CD14-positive monocyte (primary cell): ENCODE measurements around the gene CDH13. TPM values are rescaled to one million over a fixed set of nuclear protein-coding genes. Genes with fewer than 3 reads are reported as not detected.

Experiments used
- DNase-seq, 3 donors: peaks; one replicate each; pipeline ENCODE4 v3.0.0-alpha.2; 2011 to 2022
- H2AFZ ChIP-seq: 2 replicates; pipeline ENCODE4 v1.6.0; 2012; ENCODE audit warnings: mild to moderate bottlenecking, low read depth, low read length, inconsistent platforms; ENCODE audit not compliant: insufficient read depth, poor library complexity, severe bottlenecking
- H3K27ac ChIP-seq, 2 donors: 1 replicate in 1 of 2; 2 replicates in 1 of 2; pipeline ENCODE4 v1.5.1; 2012 to 2013; ENCODE audit warnings: low read length in 2 of 2, control low read depth in 1 of 2, inconsistent platforms in 1 of 2, low read depth in 1 of 2, mild to moderate bottlenecking in 1 of 2
- H3K27me3 ChIP-seq, 2 donors: one replicate each; pipeline versions ENCODE4 v1.6.0 to v1.6.1; 2011 to 2013; ENCODE audit warnings: low read length in 2 of 2; ENCODE audit not compliant: control insufficient read depth in 2 of 2, insufficient read depth in 2 of 2
- H3K36me3 ChIP-seq, 2 donors: replicated peaks in 1 of 2; 1 replicate in 1 of 2; 2 replicates in 1 of 2; pipeline versions ENCODE4 v1.5.1 to v1.6.1; 2012 to 2013; ENCODE audit warnings: low read length in 2 of 2, control low read depth in 1 of 2, inconsistent platforms in 1 of 2, mild to moderate bottlenecking in 1 of 2; ENCODE audit not compliant: insufficient read depth in 2 of 2, control insufficient read depth in 1 of 2
- H3K4me1 ChIP-seq, 2 donors: 1 replicate in 1 of 2; 2 replicates in 1 of 2; pipeline versions ENCODE4 v1.5.1 to v1.6.1; 2012 to 2013; ENCODE audit warnings: low read length in 2 of 2, control low read depth in 1 of 2, inconsistent platforms in 1 of 2, mild to moderate bottlenecking in 1 of 2, moderate library complexity in 1 of 2; ENCODE audit not compliant: insufficient read depth in 2 of 2, control insufficient read depth in 1 of 2
- H3K4me2 ChIP-seq: replicated peaks from 2 replicates; pipeline ENCODE3; 2012; ENCODE audit warnings: low read length, moderate library complexity, mild to moderate bottlenecking; ENCODE audit not compliant: poor library complexity, severe bottlenecking; ENCODE audit errors: extremely low read depth
- H3K4me3 ChIP-seq, 3 experiments: fragments of 200-600 bp in 1 of 3; sonication (generic) in 1 of 3; replicated peaks in 1 of 3; 1 replicate in 2 of 3; 2 replicates in 1 of 3; pipeline ENCODE4 v1.5.1; 2011 to 2013; ENCODE audit warnings: low read length in 3 of 3, mild to moderate bottlenecking in 3 of 3, control low read depth in 2 of 3, low read depth in 2 of 3, inconsistent platforms in 1 of 3, moderate library complexity in 1 of 3
- H3K79me2 ChIP-seq: 2 replicates; pipeline ENCODE4 v1.6.0; 2012; ENCODE audit warnings: mild to moderate bottlenecking, control low read depth, inconsistent platforms, low read length, moderate library complexity; ENCODE audit not compliant: insufficient read depth
- H3K9ac ChIP-seq: 2 replicates; pipeline ENCODE4 v1.6.0; 2017; ENCODE audit warnings: low read length, mild to moderate bottlenecking; ENCODE audit not compliant: insufficient read depth, poor library complexity, severe bottlenecking
- H3K9me3 ChIP-seq, 2 donors: replicated peaks in 1 of 2; 1 replicate in 1 of 2; 2 replicates in 1 of 2; pipeline versions ENCODE4 v1.5.1 to v1.6.1; 2012 to 2013; ENCODE audit warnings: low read length in 2 of 2, control low read depth in 1 of 2; ENCODE audit not compliant: control insufficient read depth in 1 of 2, insufficient read depth in 1 of 2
- H4K20me1 ChIP-seq: 2 replicates; pipeline ENCODE4 v1.6.0; 2012; ENCODE audit warnings: mild to moderate bottlenecking, low read length, control low read depth, moderate library complexity; ENCODE audit not compliant: insufficient read depth
- H3K27ac Mint-ChIP-seq, 7 donors: one replicate each; pipeline ENCODE4 v1.8.0; 2020; ENCODE audit warnings: mild to moderate bottlenecking in 7 of 7, mixed read lengths in 7 of 7, moderate library complexity in 6 of 7, inconsistent platforms in 2 of 7
- H3K27me3 Mint-ChIP-seq, 3 donors: one replicate each; pipeline ENCODE4 v1.8.0; 2021 to 2022; ENCODE audit warnings: low read depth in 3 of 3, mild to moderate bottlenecking in 3 of 3, mixed read lengths in 3 of 3, moderate library complexity in 3 of 3, inconsistent platforms in 1 of 3
- H3K36me3 Mint-ChIP-seq, 2 donors: one replicate each; pipeline ENCODE4 v1.8.0; 2020; ENCODE audit warnings: mixed read lengths in 2 of 2, inconsistent platforms in 1 of 2, mild to moderate bottlenecking in 1 of 2
- H3K4me1 Mint-ChIP-seq: one replicate; pipeline ENCODE4 v1.8.0; 2020; ENCODE audit warnings: mild to moderate bottlenecking, mixed read lengths
- H3K4me3 Mint-ChIP-seq, 2 donors: one replicate each; pipeline ENCODE4 v1.8.0; 2020; ENCODE audit warnings: mild to moderate bottlenecking in 2 of 2, mixed read lengths in 2 of 2, moderate library complexity in 1 of 2
- H3K9me3 Mint-ChIP-seq, 7 donors: one replicate each; pipeline ENCODE4 v1.8.0; 2020 to 2022; ENCODE audit warnings: mixed read lengths in 7 of 7, mild to moderate bottlenecking in 6 of 7, moderate library complexity in 6 of 7, inconsistent platforms in 2 of 7
- WGBS: methylation state at CpG from one replicate; pipeline ENCODE4 v1.1.5; 2013; ENCODE audit warnings: missing lambda C conversion rate; ENCODE audit not compliant: insufficient coverage; 5-methylcytosine and 5-hydroxymethylcytosine counted together
- intact Hi-C, 2 donors: fragments of 100-400 bp; cut with micrococcal nuclease; formaldehyde crosslinking; loops; one replicate each; pipeline versions ENCODE4 v1.15.0 to v1.15.1; 2023
- polyA plus RNA-seq, 3 donors: library from polyadenylated mRNA; depleted of rRNA in 1 of 3; unstranded in 2 of 3; stranded (reverse) in 1 of 3; fragments of 300-500 nt in 2 of 3; fragments of >200 nt in 1 of 3; fragmentation: Illumina TruSeq in 2 of 3; gene quantifications; 1 replicate in 2 of 3; 2 replicates in 1 of 3; pipeline ENCODE4 v1.2.3, GENCODE V29; 2012 to 2021
- TF ChIP-seq, protein P1 (sequence below): fragments of 200-600 bp; IDR thresholded peaks from one replicate; pipeline ENCODE4 v1.8.0; 2022; ENCODE audit warnings: antibody characterized with exemption, mild to moderate bottlenecking

Gene CDH13
- polyA plus RNA-seq, 3 donors: 0.13 to 0.19 TPM; not detected in 1

DNA sequence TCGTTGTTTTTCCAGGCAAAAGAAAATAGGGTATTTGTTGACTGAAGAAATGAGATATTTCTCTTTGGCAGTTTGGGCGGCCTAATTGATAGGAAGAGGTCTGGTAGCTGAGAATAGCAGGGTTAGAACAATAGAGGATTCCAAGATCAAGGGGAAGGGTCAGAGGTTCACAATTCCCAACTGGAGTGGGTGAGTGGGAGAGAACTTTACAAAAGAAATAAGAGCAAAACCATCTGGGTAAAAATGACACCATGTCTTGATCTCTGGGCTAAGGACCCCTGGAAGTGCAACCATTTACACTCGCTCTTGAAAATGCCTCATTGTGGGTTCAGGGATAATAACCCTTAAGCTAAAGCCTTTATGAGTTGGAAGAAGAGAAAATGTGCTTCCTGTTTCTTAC is 180.5 kb downstream of the CDH13 start:
- DNase-seq: no peak
- Histone ChIP-seq H4K20me1 (no peaks in the 10 kb centered on the region), H3K79me2 (no peaks in the 10 kb centered on the region), H3K27me3 (no peaks in the 10 kb centered on the region), H3K27ac (no peak overlapping the region), H3K9me3 (no peaks in the 10 kb centered on the region), H3K4me2 (no peak overlapping the region), H3K4me1 (no peaks in the 10 kb centered on the region), H3K4me3 (no peak overlapping the region), H3K36me3 (no peaks in the 10 kb centered on the region), H2AFZ (no peak overlapping the region), H3K9ac (no peak overlapping the region)
- H3K27me3 Mint-ChIP-seq: peaks cover 1 to 5% (median 2%) of the 10 kb centered on the region in 3 donors
- intact Hi-C loops: no loop called here
- H3K27ac Mint-ChIP-seq: no peak overlapping the region
- TF ChIP-seq, protein P1, sequence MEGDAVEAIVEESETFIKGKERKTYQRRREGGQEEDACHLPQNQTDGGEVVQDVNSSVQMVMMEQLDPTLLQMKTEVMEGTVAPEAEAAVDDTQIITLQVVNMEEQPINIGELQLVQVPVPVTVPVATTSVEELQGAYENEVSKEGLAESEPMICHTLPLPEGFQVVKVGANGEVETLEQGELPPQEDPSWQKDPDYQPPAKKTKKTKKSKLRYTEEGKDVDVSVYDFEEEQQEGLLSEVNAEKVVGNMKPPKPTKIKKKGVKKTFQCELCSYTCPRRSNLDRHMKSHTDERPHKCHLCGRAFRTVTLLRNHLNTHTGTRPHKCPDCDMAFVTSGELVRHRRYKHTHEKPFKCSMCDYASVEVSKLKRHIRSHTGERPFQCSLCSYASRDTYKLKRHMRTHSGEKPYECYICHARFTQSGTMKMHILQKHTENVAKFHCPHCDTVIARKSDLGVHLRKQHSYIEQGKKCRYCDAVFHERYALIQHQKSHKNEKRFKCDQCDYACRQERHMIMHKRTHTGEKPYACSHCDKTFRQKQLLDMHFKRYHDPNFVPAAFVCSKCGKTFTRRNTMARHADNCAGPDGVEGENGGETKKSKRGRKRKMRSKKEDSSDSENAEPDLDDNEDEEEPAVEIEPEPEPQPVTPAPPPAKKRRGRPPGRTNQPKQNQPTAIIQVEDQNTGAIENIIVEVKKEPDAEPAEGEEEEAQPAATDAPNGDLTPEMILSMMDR: no peak
- H3K4me1 Mint-ChIP-seq: no peaks in the 10 kb centered on the region
- no peaks in the 10 kb centered on the region for H3K36me3 Mint-ChIP-seq
- 42% methylated on average over 2 of the region's 3 CpGs for WGBS
- H3K9me3 Mint-ChIP-seq: peaks cover 0 to 4% (median 0%) of the 10 kb centered on the region in 7 donors
- H3K4me3 Mint-ChIP-seq: no peak overlapping the region

DNA sequence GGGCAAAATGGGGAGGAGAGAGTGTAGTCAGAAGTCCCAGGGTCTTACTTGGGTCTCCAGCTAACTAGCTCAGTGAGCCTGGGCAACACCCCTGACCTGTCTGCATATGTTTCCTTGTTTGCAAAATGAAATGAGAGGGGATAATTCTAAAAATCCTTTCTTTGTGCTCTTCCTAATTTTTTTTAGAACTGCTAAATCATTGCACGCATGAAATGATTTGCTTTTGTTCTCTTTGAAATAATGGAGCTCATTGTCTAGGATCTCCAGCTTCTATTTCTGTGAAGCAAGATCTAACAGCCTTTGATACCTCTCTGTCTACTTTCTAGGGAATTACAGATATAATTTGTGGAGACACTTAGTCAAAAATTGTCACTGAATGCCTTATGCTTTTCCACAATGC is 181.3 kb downstream of the CDH13 start:
- intact Hi-C loops: no loop called here
- Histone ChIP-seq H3K4me1 (no peaks in the 10 kb centered on the region), H3K9me3 (no peaks in the 10 kb centered on the region), H3K27me3 (no peaks in the 10 kb centered on the region), H3K79me2 (no peaks in the 10 kb centered on the region), H2AFZ (no peak overlapping the region), H3K4me2 (no peak overlapping the region), H4K20me1 (no peaks in the 10 kb centered on the region), H3K36me3 (no peaks in the 10 kb centered on the region), H3K27ac (no peak overlapping the region), H3K9ac (no peak overlapping the region), H3K4me3 (no peak overlapping the region)
- no CpG with 5 or more reads among the region's 1 CpG for WGBS
- DNase-seq: no peak
- TF ChIP-seq, protein P1: no peak
- Mint-ChIP-seq H3K4me3 (no peak overlapping the region), H3K9me3 (peaks cover 0 to 4% (median 0%) of the 10 kb centered on the region in 7 donors), H3K36me3 (no peaks in the 10 kb centered on the region), H3K27me3 (peaks cover 1 to 6% (median 2%) of the 10 kb centered on the region in 3 donors), H3K27ac (no peak overlapping the region), H3K4me1 (no peaks in the 10 kb centered on the region)
